ENCODE measurements around the gene VIT.

DNA sequence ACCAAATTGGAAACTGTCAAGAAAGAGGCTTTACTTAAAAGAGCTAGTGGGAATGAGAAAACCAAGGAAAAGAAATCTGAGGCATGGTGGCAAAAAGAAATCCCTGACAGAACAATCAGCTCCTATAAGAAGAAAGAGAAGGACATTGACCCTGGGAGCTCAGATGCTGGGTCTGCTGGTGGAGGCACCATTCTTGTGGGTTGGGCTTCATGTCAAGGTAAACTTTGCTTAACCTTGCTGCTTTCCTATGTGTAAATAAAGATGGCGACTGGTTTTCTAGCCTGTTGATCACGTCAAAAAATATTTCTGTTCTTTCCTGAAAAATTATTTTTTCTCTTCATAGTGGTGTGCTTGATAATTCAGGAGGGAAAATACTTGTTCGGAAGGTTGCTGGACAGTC, 58.1 kb downstream of the VIT start:
- TF ChIP-seq, protein P1, sequence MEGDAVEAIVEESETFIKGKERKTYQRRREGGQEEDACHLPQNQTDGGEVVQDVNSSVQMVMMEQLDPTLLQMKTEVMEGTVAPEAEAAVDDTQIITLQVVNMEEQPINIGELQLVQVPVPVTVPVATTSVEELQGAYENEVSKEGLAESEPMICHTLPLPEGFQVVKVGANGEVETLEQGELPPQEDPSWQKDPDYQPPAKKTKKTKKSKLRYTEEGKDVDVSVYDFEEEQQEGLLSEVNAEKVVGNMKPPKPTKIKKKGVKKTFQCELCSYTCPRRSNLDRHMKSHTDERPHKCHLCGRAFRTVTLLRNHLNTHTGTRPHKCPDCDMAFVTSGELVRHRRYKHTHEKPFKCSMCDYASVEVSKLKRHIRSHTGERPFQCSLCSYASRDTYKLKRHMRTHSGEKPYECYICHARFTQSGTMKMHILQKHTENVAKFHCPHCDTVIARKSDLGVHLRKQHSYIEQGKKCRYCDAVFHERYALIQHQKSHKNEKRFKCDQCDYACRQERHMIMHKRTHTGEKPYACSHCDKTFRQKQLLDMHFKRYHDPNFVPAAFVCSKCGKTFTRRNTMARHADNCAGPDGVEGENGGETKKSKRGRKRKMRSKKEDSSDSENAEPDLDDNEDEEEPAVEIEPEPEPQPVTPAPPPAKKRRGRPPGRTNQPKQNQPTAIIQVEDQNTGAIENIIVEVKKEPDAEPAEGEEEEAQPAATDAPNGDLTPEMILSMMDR (IDR thresholded peaks at IDR 0.05), result no peak
- TF ChIP-seq POLR2A (IDR thresholded peaks at IDR 0.05), result no peak
- no peak for TF ChIP-seq EP300 (IDR thresholded peaks at IDR 0.05; ENCODE audit: low read depth)
